Measurements from ENCODE around the gene LSAMP. TPM values are rescaled to one million over a fixed set of nuclear protein-coding genes. Genes with fewer than 3 reads are reported as not detected.

LSAMP gene
- total RNA-seq, 1 experiment from 2014 or later = 5.7 TPM

GRCh38 chr3:116394365-116394764 is 50.9 kb downstream of the LSAMP start:
- CTCF ChIA-PET = no interaction called here
- Mint-ChIP-seq H3K4me3 (no peak overlapping the region), H3K4me1 (peaks cover 17% of the 10 kb centered on the region), H3K36me3 (no peaks in the 10 kb centered on the region), H3K9me3 (no peaks in the 10 kb centered on the region), H3K27ac (no peak overlapping the region), H3K27me3 (ENCODE audit: low read depth) (no peaks in the 10 kb centered on the region)
- POLR2A ChIA-PET = no interaction called here
- TF ChIP-seq GTF2I (CRISPR knock-in tag; conservative IDR thresholded peaks at IDR 0.05) = no peak
- TF ChIP-seq, protein P1, sequence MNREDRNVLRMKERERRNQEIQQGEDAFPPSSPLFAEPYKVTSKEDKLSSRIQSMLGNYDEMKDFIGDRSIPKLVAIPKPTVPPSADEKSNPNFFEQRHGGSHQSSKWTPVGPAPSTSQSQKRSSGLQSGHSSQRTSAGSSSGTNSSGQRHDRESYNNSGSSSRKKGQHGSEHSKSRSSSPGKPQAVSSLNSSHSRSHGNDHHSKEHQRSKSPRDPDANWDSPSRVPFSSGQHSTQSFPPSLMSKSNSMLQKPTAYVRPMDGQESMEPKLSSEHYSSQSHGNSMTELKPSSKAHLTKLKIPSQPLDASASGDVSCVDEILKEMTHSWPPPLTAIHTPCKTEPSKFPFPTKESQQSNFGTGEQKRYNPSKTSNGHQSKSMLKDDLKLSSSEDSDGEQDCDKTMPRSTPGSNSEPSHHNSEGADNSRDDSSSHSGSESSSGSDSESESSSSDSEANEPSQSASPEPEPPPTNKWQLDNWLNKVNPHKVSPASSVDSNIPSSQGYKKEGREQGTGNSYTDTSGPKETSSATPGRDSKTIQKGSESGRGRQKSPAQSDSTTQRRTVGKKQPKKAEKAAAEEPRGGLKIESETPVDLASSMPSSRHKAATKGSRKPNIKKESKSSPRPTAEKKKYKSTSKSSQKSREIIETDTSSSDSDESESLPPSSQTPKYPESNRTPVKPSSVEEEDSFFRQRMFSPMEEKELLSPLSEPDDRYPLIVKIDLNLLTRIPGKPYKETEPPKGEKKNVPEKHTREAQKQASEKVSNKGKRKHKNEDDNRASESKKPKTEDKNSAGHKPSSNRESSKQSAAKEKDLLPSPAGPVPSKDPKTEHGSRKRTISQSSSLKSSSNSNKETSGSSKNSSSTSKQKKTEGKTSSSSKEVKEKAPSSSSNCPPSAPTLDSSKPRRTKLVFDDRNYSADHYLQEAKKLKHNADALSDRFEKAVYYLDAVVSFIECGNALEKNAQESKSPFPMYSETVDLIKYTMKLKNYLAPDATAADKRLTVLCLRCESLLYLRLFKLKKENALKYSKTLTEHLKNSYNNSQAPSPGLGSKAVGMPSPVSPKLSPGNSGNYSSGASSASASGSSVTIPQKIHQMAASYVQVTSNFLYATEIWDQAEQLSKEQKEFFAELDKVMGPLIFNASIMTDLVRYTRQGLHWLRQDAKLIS (CRISPR knock-in tag; IDR thresholded peaks at IDR 0.05; ENCODE audit: borderline replicate concordance) = no peak
- no peak for TF ChIP-seq SMAD3 (CRISPR knock-in tag; IDR thresholded peaks at IDR 0.05; ENCODE audit: borderline replicate concordance)
- no peak for TF ChIP-seq ZNF416 (CRISPR knock-in tag; IDR thresholded peaks at IDR 0.05)
- no peak for TF ChIP-seq FOXK1 (CRISPR knock-in tag; IDR thresholded peaks at IDR 0.05)
- TF ChIP-seq, protein P2, sequence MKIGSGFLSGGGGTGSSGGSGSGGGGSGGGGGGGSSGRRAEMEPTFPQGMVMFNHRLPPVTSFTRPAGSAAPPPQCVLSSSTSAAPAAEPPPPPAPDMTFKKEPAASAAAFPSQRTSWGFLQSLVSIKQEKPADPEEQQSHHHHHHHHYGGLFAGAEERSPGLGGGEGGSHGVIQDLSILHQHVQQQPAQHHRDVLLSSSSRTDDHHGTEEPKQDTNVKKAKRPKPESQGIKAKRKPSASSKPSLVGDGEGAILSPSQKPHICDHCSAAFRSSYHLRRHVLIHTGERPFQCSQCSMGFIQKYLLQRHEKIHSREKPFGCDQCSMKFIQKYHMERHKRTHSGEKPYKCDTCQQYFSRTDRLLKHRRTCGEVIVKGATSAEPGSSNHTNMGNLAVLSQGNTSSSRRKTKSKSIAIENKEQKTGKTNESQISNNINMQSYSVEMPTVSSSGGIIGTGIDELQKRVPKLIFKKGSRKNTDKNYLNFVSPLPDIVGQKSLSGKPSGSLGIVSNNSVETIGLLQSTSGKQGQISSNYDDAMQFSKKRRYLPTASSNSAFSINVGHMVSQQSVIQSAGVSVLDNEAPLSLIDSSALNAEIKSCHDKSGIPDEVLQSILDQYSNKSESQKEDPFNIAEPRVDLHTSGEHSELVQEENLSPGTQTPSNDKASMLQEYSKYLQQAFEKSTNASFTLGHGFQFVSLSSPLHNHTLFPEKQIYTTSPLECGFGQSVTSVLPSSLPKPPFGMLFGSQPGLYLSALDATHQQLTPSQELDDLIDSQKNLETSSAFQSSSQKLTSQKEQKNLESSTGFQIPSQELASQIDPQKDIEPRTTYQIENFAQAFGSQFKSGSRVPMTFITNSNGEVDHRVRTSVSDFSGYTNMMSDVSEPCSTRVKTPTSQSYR (CRISPR knock-in tag; IDR thresholded peaks at IDR 0.05) = no peak
- TF ChIP-seq OVOL2 (CRISPR knock-in tag; IDR thresholded peaks at IDR 0.05; ENCODE audit: borderline replicate concordance) = no peak
- DNase-seq (ENCODE audit: low spot score) (no peak), ATAC-seq (no peak)

- ChIA-PET CTCF (interaction anchor here (1.1 kb wide), 1 partner anchor 50 kb away, joined by 3 read pairs; no protein-coding TSS in a partner anchor), POLR2A (no interaction called here)
- ATAC-seq (no peak), DNase-seq (ENCODE audit: low spot score) (no peak)
- Mint-ChIP-seq H3K9me3 (no peaks in the 10 kb centered on the region), H3K36me3 (no peaks in the 10 kb centered on the region), H3K4me1 (peaks cover 29% of the 10 kb centered on the region), H3K27ac (no peak overlapping the region), H3K27me3 (ENCODE audit: low read depth) (no peaks in the 10 kb centered on the region), H3K4me3 (no peak overlapping the region)
- TF ChIP-seq SOX15 (CRISPR knock-in tag; IDR thresholded peaks at IDR 0.05) (no peak), SP1 (CRISPR knock-in tag; conservative IDR thresholded peaks at IDR 0.05) (no peak), FOXP1 (CRISPR knock-in tag; IDR thresholded peaks at IDR 0.05; ENCODE audit: borderline replicate concordance) (no peak), GABPB1 (CRISPR knock-in tag; IDR thresholded peaks at IDR 0.05) (no peak), ZNF263 (CRISPR knock-in tag; IDR thresholded peaks at IDR 0.05; ENCODE audit: low read depth) (no peak), KAT7 (CRISPR knock-in tag; IDR thresholded peaks at IDR 0.05; ENCODE audit: borderline replicate concordance) (no peak), SMAD4 (CRISPR knock-in tag; IDR thresholded peaks at IDR 0.05) (no peak), CREB1 (CRISPR knock-in tag; IDR thresholded peaks at IDR 0.05) (no peak), JUN (CRISPR knock-in tag; IDR thresholded peaks at IDR 0.05) (no peak), CTCF (IDR thresholded peaks at IDR 0.05) (no peak), ZNF396 (CRISPR knock-in tag; IDR thresholded peaks at IDR 0.05; ENCODE audit: borderline replicate concordance) (no peak), ZNF219 (CRISPR knock-in tag; IDR thresholded peaks at IDR 0.05; ENCODE audit: borderline replicate concordance) (no peak), NR2C2 (CRISPR knock-in tag; IDR thresholded peaks at IDR 0.05) (no peak), ZNF138 (CRISPR knock-in tag; conservative IDR thresholded peaks at IDR 0.05) (no peak)
- TF ChIP-seq, protein P3, sequence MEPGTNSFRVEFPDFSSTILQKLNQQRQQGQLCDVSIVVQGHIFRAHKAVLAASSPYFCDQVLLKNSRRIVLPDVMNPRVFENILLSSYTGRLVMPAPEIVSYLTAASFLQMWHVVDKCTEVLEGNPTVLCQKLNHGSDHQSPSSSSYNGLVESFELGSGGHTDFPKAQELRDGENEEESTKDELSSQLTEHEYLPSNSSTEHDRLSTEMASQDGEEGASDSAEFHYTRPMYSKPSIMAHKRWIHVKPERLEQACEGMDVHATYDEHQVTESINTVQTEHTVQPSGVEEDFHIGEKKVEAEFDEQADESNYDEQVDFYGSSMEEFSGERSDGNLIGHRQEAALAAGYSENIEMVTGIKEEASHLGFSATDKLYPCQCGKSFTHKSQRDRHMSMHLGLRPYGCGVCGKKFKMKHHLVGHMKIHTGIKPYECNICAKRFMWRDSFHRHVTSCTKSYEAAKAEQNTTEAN (CRISPR knock-in tag; IDR thresholded peaks at IDR 0.05) = no peak
- TF ChIP-seq, protein P1 (CRISPR knock-in tag; IDR thresholded peaks at IDR 0.05; ENCODE audit: borderline replicate concordance) = no peak
- TF ChIP-seq, protein P4, sequence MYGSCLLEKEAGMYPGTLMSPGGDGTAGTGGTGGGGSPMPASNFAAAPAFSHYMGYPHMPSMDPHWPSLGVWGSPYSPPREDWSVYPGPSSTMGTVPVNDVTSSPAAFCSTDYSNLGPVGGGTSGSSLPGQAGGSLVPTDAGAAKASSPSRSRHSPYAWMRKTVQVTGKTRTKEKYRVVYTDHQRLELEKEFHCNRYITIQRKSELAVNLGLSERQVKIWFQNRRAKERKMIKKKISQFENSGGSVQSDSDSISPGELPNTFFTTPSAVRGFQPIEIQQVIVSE (CRISPR knock-in tag; IDR thresholded peaks at IDR 0.05; ENCODE audit: borderline replicate concordance) = no peak
Observed at GRCh38 chr3:116393199-116393598, 52.1 kb downstream of the LSAMP start.
